ENCODE results near the gene FRYL. TPM values are rescaled to one million over a fixed set of nuclear protein-coding genes. Genes with fewer than 3 reads are reported as not detected.

Gene FRYL
- total RNA-seq, 1 experiment from 2014 or later, result 43.1 TPM

GRCh38 chr4:48645225-48645794 is 134.8 kb downstream of the FRYL start:
- Histone ChIP-seq H3K9me3 (ENCODE audit: low read depth, low read length, poor library complexity, severe bottlenecking) (no peaks in the 10 kb centered on the region), H3K27ac (ENCODE audit: low read depth, low read length, poor library complexity, severe bottlenecking) (no peak overlapping the region), H3K36me3 (ENCODE audit: insufficient read depth, low read length, poor library complexity, severe bottlenecking) (no peaks in the 10 kb centered on the region), H3K27me3 (replicated peaks; ENCODE audit: insufficient read depth, low read depth, low read length, poor library complexity) (no peaks in the 10 kb centered on the region), H3K4me3 (ENCODE audit: low read depth, low read length, poor library complexity, severe bottlenecking) (no peak overlapping the region), H3K4me1 (ENCODE audit: insufficient read depth, low read length, poor library complexity, severe bottlenecking) (peaks cover 35% of the 10 kb centered on the region)
- intact Hi-C loops (cut with micrococcal nuclease; ENCODE audit: unreplicated experiment), result no loop called here
- POLR2A ChIA-PET (ENCODE audit: low non-redundant PET), result no interaction called here
- CTCF ChIA-PET, result no interaction called here
- TF ChIP-seq CTCF (conservative IDR thresholded peaks at IDR 0.05; ENCODE audit: low read depth, low read length), result no peak
- no peak for TF ChIP-seq EZH2 (IDR thresholded peaks at IDR 0.05; ENCODE audit: borderline replicate concordance, low read depth, low read length, poor library complexity, severe bottlenecking)
- DNase-seq (ENCODE audit: low spot score), result no peak
- BruUV-seq (replicated peaks), result no TSS peak

DNA sequence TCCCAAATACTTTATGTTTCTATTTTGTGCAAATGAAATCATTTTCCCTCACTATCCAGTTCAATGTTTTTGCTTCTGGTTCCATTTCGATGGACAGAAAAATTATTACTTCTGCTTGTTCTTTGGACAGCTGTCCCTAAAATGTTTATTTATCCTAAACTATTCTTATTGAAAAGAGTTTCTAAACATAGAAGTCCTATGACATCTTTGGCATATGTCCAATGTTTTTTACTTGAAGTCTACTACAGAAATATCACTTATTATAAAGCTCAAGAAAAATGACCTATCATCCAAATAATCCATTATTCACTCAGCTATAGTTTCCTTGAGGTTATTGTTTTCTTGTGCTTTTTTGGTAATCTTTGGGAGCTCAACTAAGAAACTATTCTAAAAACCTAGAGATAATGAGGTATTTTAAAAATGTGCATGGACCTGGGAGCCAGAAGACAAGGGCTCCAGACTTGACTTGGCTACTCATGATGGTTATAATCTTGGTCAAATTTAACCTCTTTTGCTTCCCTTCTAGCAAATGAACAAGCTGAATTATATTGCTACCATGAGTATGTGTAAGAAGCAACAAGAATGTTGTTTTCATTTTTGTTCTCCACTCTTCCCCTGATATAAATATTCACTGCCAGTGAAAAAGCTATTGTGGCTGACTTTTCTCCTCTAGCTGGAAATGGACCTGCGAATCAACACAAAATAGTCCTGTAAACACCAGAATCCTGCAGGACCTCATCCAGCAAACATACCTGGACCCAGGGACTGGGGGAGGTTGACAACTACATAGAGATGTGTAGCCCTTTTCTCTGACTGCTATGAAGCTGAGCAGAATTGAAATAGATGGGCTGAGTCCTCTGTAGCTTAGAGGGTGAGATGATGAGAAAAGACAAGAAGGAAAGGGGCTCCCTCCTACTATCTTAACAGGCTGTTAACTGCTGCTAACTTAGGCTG is 137.4 kb downstream of the FRYL start:
- TF ChIP-seq EZH2 (IDR thresholded peaks at IDR 0.05; ENCODE audit: borderline replicate concordance, low read depth, low read length, poor library complexity, severe bottlenecking) (no peak), CTCF (conservative IDR thresholded peaks at IDR 0.05; ENCODE audit: low read depth, low read length) (no peak)
- DNase-seq (ENCODE audit: low spot score), result no peak
- intact Hi-C loops (cut with micrococcal nuclease; ENCODE audit: unreplicated experiment), result no loop called here
- Histone ChIP-seq H3K27ac (ENCODE audit: low read depth, low read length, poor library complexity, severe bottlenecking) (no peak overlapping the region), H3K27me3 (replicated peaks; ENCODE audit: insufficient read depth, low read depth, low read length, poor library complexity) (no peaks in the 10 kb centered on the region), H3K36me3 (ENCODE audit: insufficient read depth, low read length, poor library complexity, severe bottlenecking) (no peaks in the 10 kb centered on the region), H3K4me3 (ENCODE audit: low read depth, low read length, poor library complexity, severe bottlenecking) (no peak overlapping the region), H3K4me1 (ENCODE audit: insufficient read depth, low read length, poor library complexity, severe bottlenecking) (peaks cover 37% of the 10 kb centered on the region), H3K9me3 (ENCODE audit: low read depth, low read length, poor library complexity, severe bottlenecking) (no peaks in the 10 kb centered on the region)
- ChIA-PET CTCF (interaction anchor here (0.5 kb wide), 1 partner anchor 62 kb away, joined by 6 read pairs; no protein-coding TSS in a partner anchor), POLR2A (ENCODE audit: low non-redundant PET) (no interaction called here)
- no TSS peak for BruUV-seq (replicated peaks)

DNA sequence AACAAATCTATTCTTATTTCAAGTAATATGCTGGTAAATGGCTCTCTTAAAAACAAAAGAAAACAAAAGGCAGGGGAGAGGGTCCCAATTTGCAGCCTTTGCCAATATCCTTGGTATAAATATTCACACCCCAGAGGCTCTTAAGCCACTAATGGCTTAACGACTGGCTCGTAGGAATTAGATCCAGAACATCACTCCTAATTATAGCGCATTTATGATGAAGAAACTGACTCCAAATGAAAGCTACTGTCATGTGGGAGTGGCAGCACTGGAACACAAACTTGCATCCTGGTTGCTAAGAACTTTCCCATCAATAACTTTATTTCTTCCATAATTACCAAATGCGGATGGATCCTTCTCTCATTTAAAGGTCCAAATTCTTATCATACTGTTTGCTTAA is 138.7 kb downstream of the FRYL start:
- POLR2A ChIA-PET (ENCODE audit: low non-redundant PET), result no interaction called here
- Histone ChIP-seq H3K4me3 (ENCODE audit: low read depth, low read length, poor library complexity, severe bottlenecking) (no peak overlapping the region), H3K9me3 (ENCODE audit: low read depth, low read length, poor library complexity, severe bottlenecking) (no peaks in the 10 kb centered on the region), H3K27ac (ENCODE audit: low read depth, low read length, poor library complexity, severe bottlenecking) (no peak overlapping the region), H3K4me1 (ENCODE audit: insufficient read depth, low read length, poor library complexity, severe bottlenecking) (peaks cover 39% of the 10 kb centered on the region), H3K36me3 (ENCODE audit: insufficient read depth, low read length, poor library complexity, severe bottlenecking) (no peaks in the 10 kb centered on the region), H3K27me3 (replicated peaks; ENCODE audit: insufficient read depth, low read depth, low read length, poor library complexity) (no peaks in the 10 kb centered on the region)
- TF ChIP-seq EZH2 (IDR thresholded peaks at IDR 0.05; ENCODE audit: borderline replicate concordance, low read depth, low read length, poor library complexity, severe bottlenecking) (no peak), CTCF (conservative IDR thresholded peaks at IDR 0.05; ENCODE audit: low read depth, low read length) (no peak)
- CTCF ChIA-PET, result no interaction called here
- intact Hi-C loops (cut with micrococcal nuclease; ENCODE audit: unreplicated experiment), result no loop called here
- no peak for DNase-seq (ENCODE audit: low spot score)
- no TSS peak for BruUV-seq (replicated peaks)

All from A673 (cell line).